Measurements from ENCODE around the gene ANKS1A. TPM values are rescaled to one million over a fixed set of nuclear protein-coding genes. Genes with fewer than 3 reads are reported as not detected.

The ANKS1A gene
- total and polyA plus RNA-seq, 2 experiments from 2014 or later = 3.2 to 4.4 TPM

DNA sequence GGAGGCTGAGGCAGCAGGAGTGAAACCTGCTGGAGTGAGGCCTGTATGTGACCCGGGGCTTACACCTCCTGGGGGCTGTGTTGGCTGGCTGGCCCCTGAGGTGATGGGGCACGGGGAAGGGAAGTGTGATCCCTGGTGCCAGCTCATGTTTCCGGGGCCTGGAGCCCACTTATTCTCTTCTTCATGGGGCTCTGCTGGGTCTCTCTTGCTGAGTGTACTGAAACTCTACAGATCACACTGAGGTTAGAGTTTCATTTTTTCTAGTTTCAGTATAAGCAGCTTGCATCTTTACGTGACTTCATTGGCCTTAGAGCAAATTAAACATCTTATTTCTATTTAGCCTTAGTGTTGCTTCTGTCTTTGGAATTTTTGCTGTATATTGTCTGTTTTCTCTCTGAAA lies 96.2 kb downstream of the ANKS1A start:
- Histone ChIP-seq H3K9ac (no peak overlapping the region), H3K9me3 (ENCODE audit: low read depth) (no peaks in the 10 kb centered on the region), H3K4me3 (no peak overlapping the region), H3K79me2 (ENCODE audit: insufficient read depth) (no peaks in the 10 kb centered on the region), H3K36me3 (ENCODE audit: low read depth) (no peaks in the 10 kb centered on the region), H2AFZ (no peak overlapping the region), H4K20me1 (ENCODE audit: insufficient read depth) (no peaks in the 10 kb centered on the region), H3K27me3 (replicated peaks; ENCODE audit: insufficient read depth) (no peaks in the 10 kb centered on the region), H3K4me2 (ENCODE audit: unreplicated experiment) (no peak overlapping the region), H3F3A (ENCODE audit: insufficient read depth) (0 out of 2 replicates have a peak, but pooled peaks cover 4% of the 10 kb centered on the region), H3K4me1 (ENCODE audit: insufficient read depth) (peaks cover 10% of the 10 kb centered on the region), H3K27ac (no peak overlapping the region), H3K9me2 (ENCODE audit: insufficient read depth) (no peaks in the 10 kb centered on the region)
- in situ Hi-C loops (cut with MboI) = loop anchor here (10.0 kb wide), 2 partner anchors 150 to 260 kb away; no protein-coding TSS in a partner anchor
- no peak for DNase-seq
- WGBS, 2 experiments (ENCODE audit: low coverage in 1 of 2, low lambda C conversion rate in 2 of 2, missing lambda C conversion rate in 2 of 2) = 56 to 75% methylated on average over 4 of the region's 4 CpGs
- TF ChIP-seq EZH2phosphoT487 (IDR thresholded peaks at IDR 0.05; ENCODE audit: insufficient read depth, low read depth) (no peak), EZH2 (IDR thresholded peaks at IDR 0.05; ENCODE audit: insufficient read depth, poor library complexity, severe bottlenecking) (no peak)

DNA sequence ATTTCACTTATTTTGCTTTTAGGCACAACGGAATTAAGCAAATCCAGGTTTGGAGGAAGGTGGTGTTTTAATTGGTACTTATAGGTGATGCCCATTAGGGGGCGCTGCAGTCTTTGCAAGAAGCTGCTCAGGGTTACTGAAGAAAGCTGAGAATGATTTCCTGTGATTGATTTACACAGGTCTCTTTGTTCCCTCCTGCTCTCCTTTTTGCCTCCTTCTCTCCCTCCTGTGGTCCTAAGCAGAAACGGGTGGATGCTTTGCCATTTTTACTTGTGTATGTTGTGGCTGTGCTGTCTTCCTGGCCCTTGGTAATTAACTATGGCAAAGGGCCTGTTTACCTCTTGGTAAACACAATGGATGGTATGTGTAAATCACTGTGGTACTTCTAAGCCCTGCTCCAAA lies 97.8 kb downstream of the ANKS1A start:
- TF ChIP-seq EZH2phosphoT487 (IDR thresholded peaks at IDR 0.05; ENCODE audit: insufficient read depth, low read depth) = no peak
- TF ChIP-seq EZH2 (IDR thresholded peaks at IDR 0.05; ENCODE audit: insufficient read depth, poor library complexity, severe bottlenecking) = no peak
- peaks cover 14% of the 10 kb centered on the region for H3F3A ChIP-seq (ENCODE audit: insufficient read depth)
- no peaks in the 10 kb centered on the region for H3K27me3 ChIP-seq (replicated peaks; ENCODE audit: insufficient read depth)
- peak; percentile 90 for DNase-seq
- no peaks in the 10 kb centered on the region for H3K9me2 ChIP-seq (ENCODE audit: insufficient read depth)
- no peak overlapping the region for H3K27ac ChIP-seq
- H3K9ac ChIP-seq = no peak overlapping the region
- H4K20me1 ChIP-seq (ENCODE audit: insufficient read depth) = no peaks in the 10 kb centered on the region
- H3K36me3 ChIP-seq (ENCODE audit: low read depth) = no peaks in the 10 kb centered on the region
- H2AFZ ChIP-seq = no peak overlapping the region
- no peak overlapping the region for H3K4me3 ChIP-seq
- H3K9me3 ChIP-seq (ENCODE audit: low read depth) = no peaks in the 10 kb centered on the region
- no peak overlapping the region for H3K4me2 ChIP-seq (ENCODE audit: unreplicated experiment)
- H3K4me1 ChIP-seq (ENCODE audit: insufficient read depth) = peaks cover 14% of the 10 kb centered on the region
- 1 to 3% methylated on average over 3 of the region's 3 CpGs for WGBS, 2 experiments (ENCODE audit: low coverage in 1 of 2, low lambda C conversion rate in 2 of 2, missing lambda C conversion rate in 2 of 2)
- no peaks in the 10 kb centered on the region for H3K79me2 ChIP-seq (ENCODE audit: insufficient read depth)
- in situ Hi-C loops (cut with MboI) = loop anchor here (10.0 kb wide), 2 partner anchors 148 to 258 kb away; no protein-coding TSS in a partner anchor

DNA sequence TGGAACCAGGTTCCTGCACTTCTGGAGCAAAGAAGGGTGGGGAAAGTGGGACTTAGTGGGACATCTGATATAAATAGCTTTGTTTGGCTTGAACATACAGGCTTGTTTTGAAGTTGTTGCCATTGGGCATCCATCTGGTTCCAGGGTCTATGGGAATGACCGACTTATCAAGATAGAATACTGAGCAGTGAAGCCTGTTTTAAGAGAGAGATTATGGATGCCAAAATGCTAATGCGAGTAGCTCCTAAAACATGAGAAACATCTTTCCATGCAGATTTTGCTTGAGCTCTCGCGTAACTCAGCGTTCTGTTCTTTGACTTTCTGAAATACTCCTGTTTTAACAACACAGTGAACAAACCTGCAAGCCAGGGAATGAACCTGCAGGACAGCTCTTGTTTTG lies 98.5 kb downstream of the ANKS1A start:
- Histone ChIP-seq H3K9ac (no peak overlapping the region), H3K36me3 (ENCODE audit: low read depth) (no peaks in the 10 kb centered on the region), H3K4me1 (ENCODE audit: insufficient read depth) (peaks cover 8% of the 10 kb centered on the region), H3K79me2 (ENCODE audit: insufficient read depth) (no peaks in the 10 kb centered on the region), H3F3A (ENCODE audit: insufficient read depth) (peaks cover 9% of the 10 kb centered on the region), H3K4me3 (no peak overlapping the region), H3K27ac (no peak overlapping the region), H2AFZ (no peak overlapping the region), H3K4me2 (ENCODE audit: unreplicated experiment) (no peak overlapping the region), H3K27me3 (replicated peaks; ENCODE audit: insufficient read depth) (no peaks in the 10 kb centered on the region), H3K9me3 (ENCODE audit: low read depth) (no peaks in the 10 kb centered on the region), H4K20me1 (ENCODE audit: insufficient read depth) (no peaks in the 10 kb centered on the region), H3K9me2 (ENCODE audit: insufficient read depth) (no peaks in the 10 kb centered on the region)
- DNase-seq = no peak
- 93 to 94% methylated on average over 5 of the region's 5 CpGs for WGBS, 2 experiments (ENCODE audit: low coverage in 1 of 2, low lambda C conversion rate in 2 of 2, missing lambda C conversion rate in 2 of 2)
- in situ Hi-C loops (cut with MboI) = loop anchor here (10.0 kb wide), 2 partner anchors 147 to 257 kb away; no protein-coding TSS in a partner anchor
- no peak for TF ChIP-seq EZH2phosphoT487 (IDR thresholded peaks at IDR 0.05; ENCODE audit: insufficient read depth, low read depth)
- TF ChIP-seq EZH2 (IDR thresholded peaks at IDR 0.05; ENCODE audit: insufficient read depth, poor library complexity, severe bottlenecking) = no peak

DNA sequence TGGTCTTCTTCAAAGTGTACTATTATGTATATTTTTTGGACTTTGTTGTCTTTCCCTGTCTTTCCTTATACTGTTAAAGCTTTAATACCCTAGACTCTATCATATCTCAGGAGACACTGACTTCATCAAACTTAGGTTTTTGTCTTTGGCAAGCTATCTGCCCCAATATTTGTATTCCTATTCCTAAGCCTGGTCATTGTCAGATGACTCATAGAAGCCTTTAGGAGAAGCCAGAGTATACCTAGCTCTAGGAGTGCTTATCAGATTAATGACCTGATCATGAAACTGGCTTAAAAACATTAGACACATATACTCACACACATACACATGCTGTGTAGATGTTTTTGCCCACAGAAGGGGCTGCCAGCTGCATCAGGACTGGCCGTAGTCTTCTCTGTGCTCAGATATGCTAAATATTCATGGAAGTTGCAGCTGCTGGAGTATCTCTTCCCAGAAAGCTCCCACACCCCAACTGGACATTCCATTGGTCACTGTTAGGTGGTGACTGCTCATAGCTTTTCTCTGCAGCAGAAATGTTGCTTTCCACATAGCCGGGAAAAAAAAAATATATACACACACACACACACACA lies 102.0 kb downstream of the ANKS1A start:
- peak; percentile 44 for DNase-seq
- H3K9me2 ChIP-seq (ENCODE audit: insufficient read depth) = no peaks in the 10 kb centered on the region
- WGBS, 2 experiments (ENCODE audit: low coverage in 1 of 2, low lambda C conversion rate in 2 of 2, missing lambda C conversion rate in 2 of 2) = 71 to 89% methylated on average over 2 of the region's 2 CpGs
- no peak overlapping the region for H3K4me3 ChIP-seq
- no peaks in the 10 kb centered on the region for H3K9me3 ChIP-seq (ENCODE audit: low read depth)
- H4K20me1 ChIP-seq (ENCODE audit: insufficient read depth) = no peaks in the 10 kb centered on the region
- no peaks in the 10 kb centered on the region for H3K79me2 ChIP-seq (ENCODE audit: insufficient read depth)
- H3K9ac ChIP-seq = no peak overlapping the region
- no peak overlapping the region for H2AFZ ChIP-seq
- H3F3A ChIP-seq (ENCODE audit: insufficient read depth) = peaks cover 9% of the 10 kb centered on the region
- peaks cover 6% of the 10 kb centered on the region for H3K4me1 ChIP-seq (ENCODE audit: insufficient read depth)
- H3K27me3 ChIP-seq (replicated peaks; ENCODE audit: insufficient read depth) = no peaks in the 10 kb centered on the region
- 0 out of 2 replicates have a peak overlapping the region, but pooled peaks have one; percentile 5 for H3K27ac ChIP-seq
- no peak overlapping the region for H3K4me2 ChIP-seq (ENCODE audit: unreplicated experiment)
- in situ Hi-C loops (cut with MboI) = no loop called here
- TF ChIP-seq EZH2phosphoT487 (IDR thresholded peaks at IDR 0.05; ENCODE audit: insufficient read depth, low read depth) (no peak), EZH2 (IDR thresholded peaks at IDR 0.05; ENCODE audit: insufficient read depth, poor library complexity, severe bottlenecking) (no peak)
- H3K36me3 ChIP-seq (ENCODE audit: low read depth) = no peaks in the 10 kb centered on the region
